GM23338 (cell line): ENCODE data around the gene CPLANE2.

Source experiments
- EZH2 ChIP-seq: fragments of 200-600 bp; sonication (generic); IDR thresholded peaks from one replicate; pipeline ENCODE4 v1.8.0; 2017; ENCODE audit warnings: antibody characterized with exemption, mild to moderate bottlenecking, low read depth; ENCODE audit not compliant: unreplicated experiment
- EZH2phosphoT487 ChIP-seq: fragments of 200-600 bp; sonication (generic); IDR thresholded peaks from one replicate; pipeline ENCODE4 v1.8.1; 2018; ENCODE audit warnings: antibody characterized with exemption; ENCODE audit not compliant: unreplicated experiment
- POLR2AphosphoS5 ChIP-seq: IDR thresholded peaks from 2 replicates; pipeline ENCODE4 v1.6.1; 2016; ENCODE audit warnings: antibody characterized with exemption, low read depth
- TF ChIP-seq, protein P1 (sequence below), 2 experiments: fragments of 200-600 bp in 1 of 2; sonication (generic) in 1 of 2; conservative IDR thresholded peaks; 2 replicates each; pipeline versions ENCODE4 v1.5.1 to v1.6.1; 2016 to 2017; ENCODE audit warnings: antibody characterized with exemption in 2 of 2, low read depth in 2 of 2, mild to moderate bottlenecking in 2 of 2, moderate library complexity in 1 of 2

GRCh38 chr1:16246961-16247360 is 10.0 kb upstream of the CPLANE2 start:
- TF ChIP-seq POLR2AphosphoS5: no peak
- TF ChIP-seq, protein P1, sequence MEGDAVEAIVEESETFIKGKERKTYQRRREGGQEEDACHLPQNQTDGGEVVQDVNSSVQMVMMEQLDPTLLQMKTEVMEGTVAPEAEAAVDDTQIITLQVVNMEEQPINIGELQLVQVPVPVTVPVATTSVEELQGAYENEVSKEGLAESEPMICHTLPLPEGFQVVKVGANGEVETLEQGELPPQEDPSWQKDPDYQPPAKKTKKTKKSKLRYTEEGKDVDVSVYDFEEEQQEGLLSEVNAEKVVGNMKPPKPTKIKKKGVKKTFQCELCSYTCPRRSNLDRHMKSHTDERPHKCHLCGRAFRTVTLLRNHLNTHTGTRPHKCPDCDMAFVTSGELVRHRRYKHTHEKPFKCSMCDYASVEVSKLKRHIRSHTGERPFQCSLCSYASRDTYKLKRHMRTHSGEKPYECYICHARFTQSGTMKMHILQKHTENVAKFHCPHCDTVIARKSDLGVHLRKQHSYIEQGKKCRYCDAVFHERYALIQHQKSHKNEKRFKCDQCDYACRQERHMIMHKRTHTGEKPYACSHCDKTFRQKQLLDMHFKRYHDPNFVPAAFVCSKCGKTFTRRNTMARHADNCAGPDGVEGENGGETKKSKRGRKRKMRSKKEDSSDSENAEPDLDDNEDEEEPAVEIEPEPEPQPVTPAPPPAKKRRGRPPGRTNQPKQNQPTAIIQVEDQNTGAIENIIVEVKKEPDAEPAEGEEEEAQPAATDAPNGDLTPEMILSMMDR (conservative IDR thresholded peaks at IDR 0.05; ENCODE audit: low read depth in 2 of 2): no peak
- TF ChIP-seq EZH2: no peak
- TF ChIP-seq EZH2phosphoT487: no peak
